Stimulated activated CD8-positive, alpha-beta memory T cell treated with anti-CD3 and anti-CD28 coated beads, Interleukin-4, amount 100 ng/mL, for 24 hours (primary cell): ENCODE data around the gene CD2.
A peak's percentile ranks its signal among the peaks of the same experiment; 100 is the strongest.

Experiments used
- DNase-seq: peaks from one replicate; pipeline ENCODE4 v3.0.0-alpha.2; 2020; ENCODE audit warnings: low read depth

The CD2 gene

GRCh38 chr1:116754198-116754977 lies at the start of gene CD2:
Gene CD2 (plus strand): TSS chr1:116754430. CDS start chr1:116754493, 63 bp downstream.
- DNase-seq = no peak

- no peak for DNase-seq
Observed at GRCh38 chr1:116706123-116706522, 48.1 kb upstream of the CD2 start.

- no peak for DNase-seq
Observed at GRCh38 chr1:116706841-116707240, 47.4 kb upstream of the CD2 start.

GRCh38 chr1:116708255-116708900 lies 45.9 kb upstream of the CD2 start:
- no peak for DNase-seq

- DNase-seq = no peak
Observed at GRCh38 chr1:116709666-116710167, 44.5 kb upstream of the CD2 start.

- DNase-seq = no peak
Observed at GRCh38 chr1:116710420-116711262, 43.6 kb upstream of the CD2 start.

GRCh38 chr1:116711263-116711840 lies 42.9 kb upstream of the CD2 start:
- no peak for DNase-seq

- DNase-seq = no peak
Observed at GRCh38 chr1:116712510-116712909, 41.7 kb upstream of the CD2 start.

GRCh38 chr1:116713474-116713873 lies 40.8 kb upstream of the CD2 start:
- no peak for DNase-seq

GRCh38 chr1:116716391-116716790 lies 37.8 kb upstream of the CD2 start:
- no peak for DNase-seq

- no peak for DNase-seq
Observed at GRCh38 chr1:116717318-116717717, 36.9 kb upstream of the CD2 start.

GRCh38 chr1:116720364-116721038 lies 33.7 kb upstream of the CD2 start:
- DNase-seq = no peak

- no peak for DNase-seq
Observed at GRCh38 chr1:116721039-116721405, 33.2 kb upstream of the CD2 start.

- DNase-seq = no peak
Observed at GRCh38 chr1:116721451-116722007, 32.7 kb upstream of the CD2 start.

GRCh38 chr1:116722016-116722838 lies 32.0 kb upstream of the CD2 start:
- DNase-seq = no peak

GRCh38 chr1:116724765-116725375 lies 29.4 kb upstream of the CD2 start:
- peak; percentile 68 for DNase-seq

GRCh38 chr1:116725798-116726197 lies 28.4 kb upstream of the CD2 start:
- DNase-seq = no peak

GRCh38 chr1:116726872-116727820 lies 27.1 kb upstream of the CD2 start:
- DNase-seq = no peak

- DNase-seq = no peak
Observed at GRCh38 chr1:116731439-116731838, 22.8 kb upstream of the CD2 start.
